ENCODE measurements around the gene FAM120C. TPM values are rescaled to one million over a fixed set of nuclear protein-coding genes. Genes with fewer than 3 reads are reported as not detected.
A peak's percentile ranks its signal among the peaks of the same experiment; 100 is the strongest.

Gene FAM120C
- total RNA-seq, 2 donors from 2014 or later: 3.6 to 4.4 TPM

- Histone ChIP-seq H3K9me3 (no peaks in the 10 kb centered on the region), H3K27me3 (no peaks in the 10 kb centered on the region), H3K27ac (no peak overlapping the region), H3K4me1 (no peaks in the 10 kb centered on the region), H3K4me3 (no peak overlapping the region), H3K36me3 (no peaks in the 10 kb centered on the region), H3K9ac (ENCODE audit: low read depth in 2 of 2, low read length in 2 of 2) (no peak overlapping the region)
- no peak for TF ChIP-seq CTCF (IDR thresholded peaks at IDR 0.05)
- intact Hi-C loops (cut with DNase I): no loop called here
- DNase-seq: no peak
These were observed 15.2 kb upstream of the FAM120C start for GRCh38 chrX:54198262-54198661.

- DNase-seq: no peak
- no peak for TF ChIP-seq CTCF (IDR thresholded peaks at IDR 0.05)
- no peak overlapping the region for H3K4me3 ChIP-seq
- no peaks in the 10 kb centered on the region for H3K9me3 ChIP-seq
- H3K27ac ChIP-seq: no peak overlapping the region
- H3K27me3 ChIP-seq: no peaks in the 10 kb centered on the region
- no peak overlapping the region for H3K9ac ChIP-seq (ENCODE audit: low read depth in 2 of 2, low read length in 2 of 2)
- intact Hi-C loops (cut with DNase I): no loop called here
- H3K36me3 ChIP-seq: no peaks in the 10 kb centered on the region
- H3K4me1 ChIP-seq: no peaks in the 10 kb centered on the region
These were observed 12.0 kb upstream of the FAM120C start for GRCh38 chrX:54194982-54195588.

- Histone ChIP-seq H3K4me1 (no peaks in the 10 kb centered on the region), H3K27me3 (no peaks in the 10 kb centered on the region), H3K9me3 (no peaks in the 10 kb centered on the region), H3K27ac (no peak overlapping the region), H3K4me3 (no peak overlapping the region), H3K36me3 (no peaks in the 10 kb centered on the region), H3K9ac (ENCODE audit: low read depth in 2 of 2, low read length in 2 of 2) (no peak overlapping the region)
- DNase-seq: no peak
- no peak for TF ChIP-seq CTCF (IDR thresholded peaks at IDR 0.05)
- intact Hi-C loops (cut with DNase I): no loop called here
These were observed 10.2 kb upstream of the FAM120C start for GRCh38 chrX:54193085-54193821.

- H3K27ac ChIP-seq: no peak overlapping the region
- no peaks in the 10 kb centered on the region for H3K27me3 ChIP-seq
- DNase-seq: no peak
- H3K9me3 ChIP-seq: no peaks in the 10 kb centered on the region
- intact Hi-C loops (cut with DNase I): no loop called here
- no peaks in the 10 kb centered on the region for H3K4me1 ChIP-seq
- TF ChIP-seq CTCF (IDR thresholded peaks at IDR 0.05): no peak
- H3K9ac ChIP-seq (ENCODE audit: low read depth in 2 of 2, low read length in 2 of 2): no peak overlapping the region
- H3K4me3 ChIP-seq: no peak overlapping the region
- no peaks in the 10 kb centered on the region for H3K36me3 ChIP-seq
These were observed 1.4 kb upstream of the FAM120C start for GRCh38 chrX:54184474-54184873.

- Histone ChIP-seq H3K4me3 (peak overlapping the region; percentile 68), H3K27ac (peak overlapping the region; percentile 83), H3K9ac (ENCODE audit: low read depth in 2 of 2, low read length in 2 of 2) (peak overlapping the region; percentile 55 to 79), H3K27me3 (no peaks in the 10 kb centered on the region), H3K36me3 (no peaks in the 10 kb centered on the region), H3K9me3 (no peaks in the 10 kb centered on the region), H3K4me1 (no peaks in the 10 kb centered on the region)
- peak; percentile 72 for DNase-seq
- intact Hi-C loops (cut with DNase I): no loop called here
- no peak for TF ChIP-seq CTCF (IDR thresholded peaks at IDR 0.05)
These were observed 725 bp downstream of the FAM120C start for GRCh38 chrX:54182194-54182863.

All from colonic mucosa (tissue), 4 donors.